ENCODE data around the gene TTC39C. TPM values are rescaled to one million over a fixed set of nuclear protein-coding genes. Genes with fewer than 3 reads are reported as not detected.
"Not testable (repeated sequence)": the region's sequence is repeated elsewhere in the genome, so short reads cannot be mapped to it uniquely, and the experiment has no call there.

Gene TTC39C
- total RNA-seq, 4 donors from 2014 or later, result 10.6 to 25.4 (median 12.9) TPM

- 56 to 58% methylated on average over 7 of the region's 7 CpGs for WGBS, 2 donors
- no peaks in the 10 kb centered on the region for H3K36me3 ChIP-seq
Observed at GRCh38 chr18:24138409-24138788, 123.8 kb downstream of the TTC39C start.

DNA sequence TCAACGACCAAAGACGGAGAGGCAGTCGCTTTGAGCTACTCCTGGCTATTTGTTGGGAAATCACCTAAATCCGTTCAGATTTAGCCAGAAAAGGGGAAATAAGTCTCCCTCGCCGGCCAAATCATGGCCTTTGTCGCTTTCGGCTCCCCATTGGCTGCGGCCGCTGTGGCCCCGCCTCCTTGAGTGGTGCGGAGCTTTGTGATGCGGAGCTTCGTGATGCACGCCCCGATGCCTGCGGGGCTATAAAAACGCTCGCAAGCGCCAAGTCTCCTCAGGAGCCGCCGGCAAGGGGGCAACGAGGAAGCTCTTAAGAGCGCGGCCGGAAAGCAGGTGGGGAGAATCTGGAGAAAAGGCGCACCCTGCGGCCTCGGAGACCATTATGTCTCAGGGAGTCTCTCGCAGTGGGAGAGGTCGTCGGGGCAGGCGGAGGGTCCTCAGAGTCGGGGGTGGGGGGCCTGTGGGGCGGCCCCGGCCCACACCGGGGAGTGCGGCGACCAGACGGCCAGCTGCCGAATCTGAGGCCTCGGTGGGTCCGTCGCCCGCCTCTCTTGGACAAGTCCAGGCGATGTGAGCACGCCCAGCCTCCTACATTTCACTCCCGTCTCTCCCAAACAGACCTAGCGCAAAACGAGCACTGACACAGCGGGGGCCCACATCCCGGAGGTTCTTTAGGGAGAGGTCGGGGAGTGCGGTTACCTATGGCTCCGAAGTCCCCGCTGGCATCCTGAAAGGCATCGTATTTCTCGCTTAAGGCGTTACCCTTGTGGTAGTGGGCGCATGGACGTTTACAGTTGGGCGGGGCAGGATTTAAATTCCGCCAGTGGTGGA is 124.4 kb downstream of the TTC39C start, which contains the start of gene CABYR:
Gene CABYR (plus strand): TSS at position 274 of the 828 bp plus-strand sequence. CDS start 4,053 bp downstream, outside the sequence.
- Histone ChIP-seq H3K27me3 (no peaks in the 10 kb centered on the region), H3K36me3 (no peaks in the 10 kb centered on the region), H3K27ac (no peak within 1 kb of the TSS), H3K4me3 (replicated peaks in 1 of 3) (peak within 1 kb of the TSS in 2 of 3 donors; percentile 28 to 42), H3K9me3 (no peaks in the 10 kb centered on the region), H3K4me1 (peaks cover 0 to 11% of the 10 kb centered on the region in 2 donors)
- intact Hi-C loops (cut with DNase I), result no loop called here
- WGBS, 2 donors, result 4 to 7% methylated on average over 35 to 40 of the region's 63 CpGs
- peak in 1 of 2 donors; percentile 10 for TF ChIP-seq POLR2A (IDR thresholded peaks at IDR 0.05)
- TF ChIP-seq, protein P1, sequence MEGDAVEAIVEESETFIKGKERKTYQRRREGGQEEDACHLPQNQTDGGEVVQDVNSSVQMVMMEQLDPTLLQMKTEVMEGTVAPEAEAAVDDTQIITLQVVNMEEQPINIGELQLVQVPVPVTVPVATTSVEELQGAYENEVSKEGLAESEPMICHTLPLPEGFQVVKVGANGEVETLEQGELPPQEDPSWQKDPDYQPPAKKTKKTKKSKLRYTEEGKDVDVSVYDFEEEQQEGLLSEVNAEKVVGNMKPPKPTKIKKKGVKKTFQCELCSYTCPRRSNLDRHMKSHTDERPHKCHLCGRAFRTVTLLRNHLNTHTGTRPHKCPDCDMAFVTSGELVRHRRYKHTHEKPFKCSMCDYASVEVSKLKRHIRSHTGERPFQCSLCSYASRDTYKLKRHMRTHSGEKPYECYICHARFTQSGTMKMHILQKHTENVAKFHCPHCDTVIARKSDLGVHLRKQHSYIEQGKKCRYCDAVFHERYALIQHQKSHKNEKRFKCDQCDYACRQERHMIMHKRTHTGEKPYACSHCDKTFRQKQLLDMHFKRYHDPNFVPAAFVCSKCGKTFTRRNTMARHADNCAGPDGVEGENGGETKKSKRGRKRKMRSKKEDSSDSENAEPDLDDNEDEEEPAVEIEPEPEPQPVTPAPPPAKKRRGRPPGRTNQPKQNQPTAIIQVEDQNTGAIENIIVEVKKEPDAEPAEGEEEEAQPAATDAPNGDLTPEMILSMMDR (IDR thresholded peaks at IDR 0.05), result no peak
- peak; percentile 43 to 53 for DNase-seq

More at GRCh38 chr18:24138409-24138788, 123.8 kb downstream of the TTC39C start:
- DNase-seq, result no peak
- TF ChIP-seq, protein P1 (IDR thresholded peaks at IDR 0.05), result no peak
- no peak for TF ChIP-seq POLR2A (IDR thresholded peaks at IDR 0.05)
- H3K4me1 ChIP-seq, result peaks cover 0 to 11% of the 10 kb centered on the region in 2 donors
- no peaks in the 10 kb centered on the region for H3K27me3 ChIP-seq
- peak overlapping the region in 2 of 3 donors; percentile 28 to 42 for H3K4me3 ChIP-seq (replicated peaks in 1 of 3)
- intact Hi-C loops (cut with DNase I), result no loop called here
- no peak overlapping the region for H3K27ac ChIP-seq
- H3K9me3 ChIP-seq, result no peaks in the 10 kb centered on the region

DNA sequence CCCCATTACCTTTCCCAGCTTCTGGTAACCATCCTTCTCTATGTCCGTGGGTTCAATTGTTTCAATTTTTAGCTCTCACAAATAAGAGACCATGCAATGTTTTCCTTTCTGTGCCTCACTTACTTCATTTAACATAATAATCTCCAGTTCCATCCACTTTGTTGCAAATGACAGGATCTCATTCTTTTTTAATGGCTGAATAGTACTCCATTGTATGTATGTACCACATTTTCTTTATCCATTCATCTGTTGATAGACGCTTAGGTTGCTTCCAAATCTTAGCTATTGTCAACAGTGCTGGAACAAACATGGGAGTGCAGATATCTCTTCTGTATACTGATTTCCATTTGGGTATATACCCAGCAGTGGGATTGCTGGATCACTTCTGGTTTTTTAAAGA is 126.1 kb downstream of the TTC39C start:
- TF ChIP-seq, protein P1 (IDR thresholded peaks at IDR 0.05), result no peak
- no peak for TF ChIP-seq POLR2A (IDR thresholded peaks at IDR 0.05)
- WGBS, 2 donors, result 96 to 99% methylated on average over 2 of the region's 2 CpGs
- H3K27ac ChIP-seq, result no peak overlapping the region
- peaks cover 0 to 11% of the 10 kb centered on the region in 2 donors for H3K4me1 ChIP-seq
- intact Hi-C loops (cut with DNase I), result no loop called here
- no peak overlapping the region for H3K4me3 ChIP-seq (replicated peaks in 1 of 3)
- H3K27me3 ChIP-seq, result no peaks in the 10 kb centered on the region
- no peaks in the 10 kb centered on the region for H3K36me3 ChIP-seq
- DNase-seq, result no peak
- no peaks in the 10 kb centered on the region for H3K9me3 ChIP-seq

DNA sequence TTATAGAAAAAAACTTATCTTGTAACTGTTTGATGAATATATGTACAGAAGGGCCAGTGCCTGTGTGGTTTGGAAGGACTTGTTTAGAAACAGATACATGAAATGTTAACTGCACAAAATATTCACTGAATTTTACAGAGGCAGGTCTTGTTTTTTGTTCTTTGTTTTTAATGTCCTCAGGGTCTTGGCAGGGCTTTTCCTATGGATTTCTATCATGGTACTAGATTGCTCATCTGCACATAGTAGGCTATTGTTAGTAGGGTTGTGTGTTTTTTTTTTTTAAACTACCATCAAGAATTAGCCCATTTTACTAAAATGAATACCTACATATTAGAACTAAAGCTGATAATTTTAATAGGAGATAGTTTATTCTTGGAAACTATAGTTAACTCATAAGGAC is 127.8 kb downstream of the TTC39C start:
- H3K36me3 ChIP-seq, result no peaks in the 10 kb centered on the region
- no peak overlapping the region for H3K27ac ChIP-seq
- intact Hi-C loops (cut with DNase I), result no loop called here
- no peaks in the 10 kb centered on the region for H3K27me3 ChIP-seq
- H3K4me3 ChIP-seq (replicated peaks in 1 of 3), result no peak overlapping the region
- TF ChIP-seq, protein P1 (IDR thresholded peaks at IDR 0.05), result no peak
- TF ChIP-seq POLR2A (IDR thresholded peaks at IDR 0.05), result no peak
- no peaks in the 10 kb centered on the region for H3K9me3 ChIP-seq
- no peak for DNase-seq
- peaks cover 0 to 11% of the 10 kb centered on the region in 2 donors for H3K4me1 ChIP-seq

GRCh38 chr18:24149591-24149990 is 135.0 kb downstream of the TTC39C start:
- H3K27ac ChIP-seq, DNase-seq: not testable (repeated sequence)

More at GRCh38 chr18:24149591-24149990, 135.0 kb downstream of the TTC39C start:
- H3K4me1 ChIP-seq; H3K9me3 ChIP-seq; H3K36me3 ChIP-seq; H3K4me3 ChIP-seq (replicated peaks in 1 of 3); H3K27me3 ChIP-seq; intact Hi-C loops (cut with DNase I): not testable (repeated sequence)
- 92 to 97% methylated on average over 11 to 17 of the region's 28 CpGs for WGBS, 2 donors

Measured in thyroid gland (tissue), 4 donors.